GM18505 (cell line): ENCODE measurements around the gene SMIM3.
"Not testable (repeated sequence)": the region's sequence is repeated elsewhere in the genome, so short reads cannot be mapped to it uniquely, and the experiment has no call there.

Experiments used
- ATAC-seq: cut with Tn5 transposase; IDR thresholded peaks from one replicate; pipeline ENCODE4 v1.9.1; 2021; ENCODE audit not compliant: unreplicated experiment
- POLR2A ChIP-seq: IDR thresholded peaks from 4 replicates; pipeline ENCODE4 v1.6.1; 2011; ENCODE audit warnings: borderline replicate concordance; ENCODE audit not compliant: insufficient read depth, insufficient read length; ENCODE audit errors: extremely low read depth

SMIM3 gene

GRCh38 chr5:150778517-150779396 lies at the start of gene SMIM3:
Gene SMIM3 (plus strand): TSS chr5:150778757. CDS start chr5:150795441, 16,684 bp downstream.
- peak; percentile 30 for ATAC-seq
- TF ChIP-seq POLR2A, result peak; percentile 18

- TF ChIP-seq POLR2A, result no peak
- ATAC-seq, result no peak
Observed at GRCh38 chr5:150729859-150730258, 48.7 kb upstream of the SMIM3 start.

GRCh38 chr5:150731669-150732242 lies 46.8 kb upstream of the SMIM3 start:
- no peak for TF ChIP-seq POLR2A
- no peak for ATAC-seq

- TF ChIP-seq POLR2A, result peak; percentile 20
- peak; percentile 77 for ATAC-seq
Observed at GRCh38 chr5:150734579-150735384, 43.8 kb upstream of the SMIM3 start.

- ATAC-seq, result no peak
- TF ChIP-seq POLR2A, result no peak
Observed at GRCh38 chr5:150738862-150739261, 39.7 kb upstream of the SMIM3 start.

GRCh38 chr5:150740992-150741391 lies 37.6 kb upstream of the SMIM3 start:
- no peak for ATAC-seq
- TF ChIP-seq POLR2A, result no peak

- not testable (repeated sequence) for ATAC-seq
Observed at GRCh38 chr5:150742455-150743141, 36.0 kb upstream of the SMIM3 start.

GRCh38 chr5:150743142-150743488 lies 35.4 kb upstream of the SMIM3 start:
- not testable (repeated sequence) for ATAC-seq

GRCh38 chr5:150750469-150750868 lies 28.1 kb upstream of the SMIM3 start:
- TF ChIP-seq POLR2A, result no peak
- no peak for ATAC-seq

- ATAC-seq, result no peak
- TF ChIP-seq POLR2A, result no peak
Observed at GRCh38 chr5:150751096-150751891, 27.3 kb upstream of the SMIM3 start.

GRCh38 chr5:150753463-150753862 lies 25.1 kb upstream of the SMIM3 start:
- TF ChIP-seq POLR2A, result no peak
- no peak for ATAC-seq

GRCh38 chr5:150753863-150754262 lies 24.7 kb upstream of the SMIM3 start:
- TF ChIP-seq POLR2A, result no peak
- ATAC-seq, result no peak

- no peak for ATAC-seq
- TF ChIP-seq POLR2A, result no peak
Observed at GRCh38 chr5:150757087-150757649, 21.4 kb upstream of the SMIM3 start.

GRCh38 chr5:150758203-150758530 lies 20.4 kb upstream of the SMIM3 start:
- no peak for TF ChIP-seq POLR2A
- ATAC-seq, result peak; percentile 13
